Activated T-helper 1 cell treated with anti-CD3 and anti-CD28 coated beads, Interleukin-2, amount 50 U/mL, for 16 hours (primary cell): ENCODE measurements around the gene LRRN1.

Experiments used
- DNase-seq, 2 donors: peaks; one replicate each; pipeline ENCODE4 v3.0.0-alpha.2; 2020; ENCODE audit warnings: low read depth in 1 of 2, low spot score in 1 of 2

LRRN1 gene

GRCh38 chr3:3799173-3800079, at the start of gene LRRN1:
TSS of gene LRRN1 (plus strand) at chr3:3799431. CDS start at chr3:3844642, 45,211 bp downstream.
- DNase-seq = no peak

DNA sequence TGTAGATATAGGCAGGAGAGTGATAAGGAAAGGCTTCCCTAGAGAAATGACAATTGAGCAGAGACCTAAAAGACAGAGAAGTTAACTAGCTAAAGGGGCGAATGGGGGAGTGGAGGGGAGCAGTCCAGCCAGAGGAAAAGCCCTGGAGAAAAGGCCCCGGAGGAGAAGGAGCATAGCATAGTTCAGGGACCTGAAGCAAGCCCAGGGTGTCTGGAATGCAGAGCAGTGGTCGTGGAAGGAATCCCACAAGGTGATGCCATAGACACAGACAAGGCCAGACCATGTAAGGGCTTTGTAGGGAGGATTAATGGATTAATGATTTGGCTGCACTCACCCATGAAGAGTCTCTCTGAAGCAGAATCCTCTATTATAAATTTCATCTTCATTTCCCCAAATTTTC, 45.8 kb upstream of the LRRN1 start:
- no peak for DNase-seq

- DNase-seq = no peak
These were observed 33.6 kb upstream of the LRRN1 start for GRCh38 chr3:3765661-3766060.

DNA sequence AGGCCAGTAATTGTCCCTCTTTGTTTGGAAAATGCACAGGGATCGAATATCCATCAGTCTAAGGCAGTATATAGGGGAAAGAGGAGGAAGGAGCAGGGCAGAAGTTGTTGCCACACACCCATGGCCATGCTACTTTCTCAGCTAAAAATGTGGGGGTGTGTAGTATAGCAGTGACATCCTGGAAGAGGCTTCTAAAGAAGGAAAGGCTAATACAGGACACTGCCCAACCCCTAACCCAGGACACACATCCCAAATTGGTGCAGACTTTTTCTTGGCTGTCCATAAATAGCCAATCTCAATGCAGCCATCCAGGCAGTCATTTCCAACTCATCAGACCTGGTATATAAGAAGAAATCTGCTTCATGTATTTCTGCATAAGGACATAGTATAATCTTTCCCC, 33.1 kb upstream of the LRRN1 start:
- DNase-seq = no peak

DNA sequence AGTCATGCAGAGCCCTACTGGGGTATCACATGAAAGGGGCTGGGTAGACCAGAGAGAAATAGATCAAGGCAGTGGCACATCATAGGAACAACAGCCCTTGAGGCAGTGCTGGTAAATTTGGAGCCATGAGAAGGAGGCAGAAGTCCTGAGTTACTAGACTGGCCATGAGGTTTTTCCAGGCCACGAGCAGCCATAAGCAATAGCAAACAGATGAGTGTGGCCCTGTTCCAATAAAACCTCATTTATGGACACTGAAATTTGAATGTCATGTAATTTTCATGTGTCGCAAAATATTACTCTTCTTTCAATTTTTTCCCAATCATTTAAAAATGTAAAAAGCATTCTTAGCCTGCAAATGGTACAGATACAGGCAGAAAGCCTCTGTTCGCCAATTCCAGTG, 28.1 kb upstream of the LRRN1 start:
- no peak for DNase-seq

- DNase-seq = no peak
These were observed 27.7 kb upstream of the LRRN1 start for GRCh38 chr3:3771567-3771966.

- no peak for DNase-seq
These were observed 26.9 kb upstream of the LRRN1 start for GRCh38 chr3:3772338-3772737.

GRCh38 chr3:3772920-3773319, 26.3 kb upstream of the LRRN1 start:
- DNase-seq = no peak

- no peak for DNase-seq
These were observed 22.6 kb upstream of the LRRN1 start for GRCh38 chr3:3776607-3777006.

DNA sequence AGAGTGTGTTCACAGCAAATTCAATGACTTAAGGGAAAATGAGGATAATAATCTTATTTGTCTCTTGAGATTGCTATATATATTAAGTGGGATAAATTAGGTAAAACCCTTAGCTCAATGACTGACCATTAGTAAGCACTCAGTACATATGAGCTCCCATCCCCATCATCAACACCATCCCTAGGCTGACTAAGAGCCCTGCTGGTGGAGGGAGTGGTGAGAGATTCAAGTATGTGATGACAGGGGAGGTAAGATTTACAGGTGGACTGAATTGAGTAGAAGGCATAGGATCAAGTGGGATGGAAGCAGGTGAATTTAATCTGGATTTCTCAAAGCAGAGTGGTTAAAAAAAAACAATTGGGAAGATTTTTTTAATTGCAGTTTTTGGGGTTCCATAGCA, 21.0 kb upstream of the LRRN1 start:
- no peak for DNase-seq

GRCh38 chr3:3778641-3779270, 20.5 kb upstream of the LRRN1 start:
- no peak for DNase-seq

DNA sequence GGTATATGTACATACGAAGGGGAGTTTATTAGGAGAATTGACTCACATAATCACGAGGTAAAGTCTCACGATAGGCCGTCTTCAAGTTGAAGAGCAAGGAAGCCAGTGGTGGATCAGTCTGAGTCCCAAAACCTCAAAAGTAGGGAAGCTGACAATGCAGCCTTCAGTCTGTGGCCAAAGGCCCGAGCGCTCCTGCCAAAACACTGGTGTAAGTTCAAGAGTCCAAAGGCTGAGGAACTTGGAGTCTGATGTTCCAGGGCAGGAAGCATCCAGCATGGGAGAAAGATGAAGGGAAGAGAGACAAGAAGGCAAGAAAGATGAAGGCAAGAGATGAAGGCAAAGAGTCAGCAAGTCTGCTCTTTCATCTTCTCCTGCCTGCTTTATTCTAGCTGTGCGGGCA, 16.8 kb upstream of the LRRN1 start:
- DNase-seq = no peak

- no peak for DNase-seq
These were observed 16.0 kb upstream of the LRRN1 start for GRCh38 chr3:3783210-3783609.

DNA sequence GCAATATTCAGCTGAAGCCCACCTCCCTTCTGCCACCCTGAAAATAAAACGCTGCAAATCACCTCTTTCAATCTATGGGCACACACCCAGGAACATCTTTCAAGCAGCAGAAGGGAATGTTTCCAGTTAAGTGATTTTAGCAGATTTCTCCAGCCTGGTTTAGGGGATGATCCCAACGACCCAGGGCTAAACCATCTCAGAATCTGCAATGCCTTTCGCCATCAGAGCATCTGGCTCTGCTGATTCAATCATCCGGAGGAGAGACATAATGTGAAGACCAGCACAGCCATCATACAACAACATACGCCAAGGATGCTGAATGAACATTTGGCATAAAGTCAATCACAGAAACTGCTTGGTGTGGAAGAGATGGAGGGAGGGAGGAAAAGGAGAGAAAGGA, 15.5 kb upstream of the LRRN1 start:
- DNase-seq = no peak

- no peak for DNase-seq
These were observed 6.8 kb upstream of the LRRN1 start for GRCh38 chr3:3792391-3792790.

GRCh38 chr3:3798631-3799113, 559 bp upstream of the LRRN1 start:
- no peak for DNase-seq

DNA sequence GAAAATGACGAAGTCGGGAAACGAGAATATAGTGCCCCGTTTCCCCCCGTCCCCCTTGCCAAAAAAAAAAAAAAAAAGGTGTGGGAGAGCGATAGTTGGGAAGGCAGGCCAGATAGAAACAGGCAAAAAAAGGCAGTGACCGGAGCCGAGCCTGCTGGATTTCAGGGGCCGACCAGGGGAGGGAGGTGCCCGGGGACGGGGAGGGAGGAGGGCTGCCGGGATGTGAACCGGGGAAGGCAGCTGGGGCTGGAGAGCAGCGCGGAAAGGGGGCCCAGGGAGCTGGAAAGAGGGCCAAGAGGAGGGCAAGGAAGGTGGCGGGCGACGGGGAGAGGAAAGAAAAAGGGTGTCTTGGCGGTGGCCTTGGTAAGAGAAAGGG, 837 bp downstream of the LRRN1 start:
- DNase-seq = no peak

GRCh38 chr3:3800685-3801493, 1.7 kb downstream of the LRRN1 start:
- DNase-seq = no peak

DNA sequence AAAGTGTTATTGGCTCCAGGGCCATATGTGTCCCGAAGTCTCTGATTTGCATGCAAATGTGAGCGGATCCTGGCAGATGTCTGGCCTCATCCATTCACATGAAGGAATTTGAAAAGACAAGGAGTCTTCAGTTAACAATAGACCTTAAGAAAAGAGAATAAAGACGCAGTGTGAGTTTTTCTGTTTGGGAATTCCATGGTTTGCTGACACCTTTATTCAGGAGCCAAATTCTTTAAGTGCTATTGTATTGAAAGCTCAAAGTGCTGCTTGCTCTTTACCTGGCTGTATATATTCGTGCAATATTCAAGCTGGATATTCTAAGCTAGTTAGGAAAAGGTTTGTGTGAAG, 2.2 kb downstream of the LRRN1 start:
- no peak for DNase-seq

- DNase-seq = no peak
These were observed 2.8 kb downstream of the LRRN1 start for GRCh38 chr3:3802046-3802445.

DNA sequence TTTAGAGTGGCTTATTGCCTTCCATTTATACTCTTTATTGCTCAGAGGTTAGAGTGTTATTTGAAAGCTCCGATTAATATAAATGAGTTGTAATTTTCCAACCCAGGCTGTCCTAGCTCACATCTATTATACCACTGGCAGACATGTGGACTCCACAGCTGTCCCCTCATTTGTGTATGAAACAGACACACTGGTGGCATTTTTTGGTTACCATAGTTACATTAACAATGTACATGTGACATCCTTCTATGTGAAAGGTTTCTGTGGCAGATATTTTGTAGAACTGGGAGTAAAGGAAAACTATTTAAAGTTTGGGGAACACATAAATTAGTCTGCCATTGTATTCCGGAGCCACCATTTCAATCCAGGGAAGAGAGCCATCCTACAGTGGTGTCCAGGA, 5.3 kb downstream of the LRRN1 start:
- DNase-seq = no peak

GRCh38 chr3:3806092-3806491, 6.9 kb downstream of the LRRN1 start:
- DNase-seq = no peak
